Ishikawa (cell line): Measurements from ENCODE around the gene MRFAP1L1.

Experiments used
- CEBPB ChIP-seq: IDR thresholded peaks from 2 replicates; pipeline ENCODE4 v1.6.1; 2012
- CREB1 ChIP-seq: IDR thresholded peaks from 2 replicates; pipeline ENCODE4 v1.6.1; 2012; ENCODE audit warnings: low read depth
- EGR1 ChIP-seq: IDR thresholded peaks from 2 replicates; pipeline ENCODE4 v1.6.1; 2012
- EP300 ChIP-seq: IDR thresholded peaks from 2 replicates; pipeline ENCODE4 v1.6.1; 2012; ENCODE audit warnings: borderline replicate concordance
- FOXM1 ChIP-seq: IDR thresholded peaks from 2 replicates; pipeline ENCODE4 v1.6.1; 2012; ENCODE audit warnings: low read depth, borderline replicate concordance
- NFIC ChIP-seq: IDR thresholded peaks from 2 replicates; pipeline ENCODE4 v1.6.1; 2012
- RAD21 ChIP-seq: IDR thresholded peaks from 2 replicates; pipeline ENCODE4 v1.6.1; 2012; ENCODE audit warnings: low read depth
- TAF1 ChIP-seq: IDR thresholded peaks from 2 replicates; pipeline ENCODE4 v1.6.1; 2012; ENCODE audit warnings: low read depth, mild to moderate bottlenecking
- TCF12 ChIP-seq: IDR thresholded peaks from 2 replicates; pipeline ENCODE4 v1.6.1; 2012; ENCODE audit warnings: low read depth
- TEAD4 ChIP-seq: IDR thresholded peaks from 2 replicates; pipeline ENCODE4 v1.6.1; 2012
- YY1 ChIP-seq: IDR thresholded peaks from 2 replicates; pipeline ENCODE4 v1.6.1; 2012; ENCODE audit warnings: low read depth
- ZBTB7A ChIP-seq: IDR thresholded peaks from 2 replicates; pipeline ENCODE4 v1.6.1; 2012; ENCODE audit warnings: low read depth
- TF ChIP-seq, protein P1 (sequence below): IDR thresholded peaks from 2 replicates; pipeline ENCODE4 v1.6.1; 2012
- TF ChIP-seq, protein P2 (sequence below): IDR thresholded peaks from 2 replicates; pipeline ENCODE4 v1.6.1; 2012; ENCODE audit warnings: low read depth, mild to moderate bottlenecking
- TF ChIP-seq, protein P3 (sequence below): IDR thresholded peaks from 2 replicates; pipeline ENCODE4 v1.6.1; 2012

Gene MRFAP1L1

DNA sequence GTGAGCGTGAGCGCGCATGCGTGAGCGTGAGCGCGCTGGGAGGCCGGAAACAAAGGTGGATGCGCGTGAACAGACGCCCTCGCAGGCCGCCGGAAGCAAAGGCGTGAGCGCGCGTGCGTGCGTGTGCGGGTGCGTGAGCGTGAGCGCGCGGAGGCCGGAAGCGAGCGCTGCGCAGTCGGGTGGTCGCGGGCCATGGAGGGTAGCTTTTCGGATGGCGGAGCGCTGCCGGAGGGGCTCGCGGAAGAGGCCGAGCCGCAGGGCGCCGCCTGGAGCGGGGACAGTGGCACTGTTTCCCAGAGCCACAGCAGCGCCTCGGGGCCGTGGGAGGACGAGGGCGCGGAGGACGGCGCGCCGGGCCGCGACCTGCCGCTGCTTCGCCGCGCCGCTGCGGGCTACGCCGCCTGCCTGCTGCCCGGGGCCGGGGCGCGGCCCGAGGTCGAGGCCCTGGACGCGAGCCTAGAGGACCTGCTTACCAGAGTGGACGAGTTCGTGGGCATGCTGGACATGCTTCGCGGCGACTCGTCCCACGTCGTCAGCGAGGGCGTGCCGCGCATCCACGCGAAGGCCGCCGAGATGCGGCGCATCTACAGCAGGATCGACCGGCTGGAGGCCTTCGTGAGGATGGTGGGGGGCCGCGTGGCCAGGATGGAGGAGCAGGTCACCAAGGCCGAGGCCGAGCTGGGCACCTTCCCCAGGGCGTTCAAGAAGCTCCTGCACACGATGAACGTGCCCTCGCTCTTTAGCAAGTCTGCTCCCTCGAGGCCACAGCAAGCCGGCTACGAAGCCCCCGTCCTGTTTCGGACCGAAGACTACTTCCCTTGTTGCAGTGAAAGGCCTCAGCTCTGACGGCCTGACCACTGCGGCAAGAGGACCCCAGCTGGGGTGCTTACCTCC lies 6.6 kb upstream of the MRFAP1L1 start, which contains the start of gene BLOC1S4:
Gene BLOC1S4, plus strand, starts transcription at position 157 of the 894 bp plus-strand sequence. Its CDS starts 36 bp downstream, at position 193.
- TF ChIP-seq CEBPB, result no peak
- TF ChIP-seq NFIC, result no peak
- TF ChIP-seq YY1, result peak; percentile 47; the same call in 1 of the 2 replicates
- TF ChIP-seq CREB1, result no peak; the same call in 1 of the 2 replicates
- TF ChIP-seq EP300, result 0 out of 2 replicates have a peak, but pooled peaks have one; percentile 22
- TF ChIP-seq TEAD4, result no peak; the same call in 1 of the 2 replicates
- TF ChIP-seq, protein P1, sequence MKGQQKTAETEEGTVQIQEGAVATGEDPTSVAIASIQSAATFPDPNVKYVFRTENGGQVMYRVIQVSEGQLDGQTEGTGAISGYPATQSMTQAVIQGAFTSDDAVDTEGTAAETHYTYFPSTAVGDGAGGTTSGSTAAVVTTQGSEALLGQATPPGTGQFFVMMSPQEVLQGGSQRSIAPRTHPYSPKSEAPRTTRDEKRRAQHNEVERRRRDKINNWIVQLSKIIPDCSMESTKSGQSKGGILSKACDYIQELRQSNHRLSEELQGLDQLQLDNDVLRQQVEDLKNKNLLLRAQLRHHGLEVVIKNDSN, result no peak
- peak; percentile 30; the same call in 1 of the 2 replicates for TF ChIP-seq EGR1
- TF ChIP-seq RAD21, result no peak
- no peak for TF ChIP-seq TCF12
- no peak for TF ChIP-seq FOXM1
- TF ChIP-seq ZBTB7A, result no peak; the same call in 1 of the 2 replicates
- TF ChIP-seq, protein P2, sequence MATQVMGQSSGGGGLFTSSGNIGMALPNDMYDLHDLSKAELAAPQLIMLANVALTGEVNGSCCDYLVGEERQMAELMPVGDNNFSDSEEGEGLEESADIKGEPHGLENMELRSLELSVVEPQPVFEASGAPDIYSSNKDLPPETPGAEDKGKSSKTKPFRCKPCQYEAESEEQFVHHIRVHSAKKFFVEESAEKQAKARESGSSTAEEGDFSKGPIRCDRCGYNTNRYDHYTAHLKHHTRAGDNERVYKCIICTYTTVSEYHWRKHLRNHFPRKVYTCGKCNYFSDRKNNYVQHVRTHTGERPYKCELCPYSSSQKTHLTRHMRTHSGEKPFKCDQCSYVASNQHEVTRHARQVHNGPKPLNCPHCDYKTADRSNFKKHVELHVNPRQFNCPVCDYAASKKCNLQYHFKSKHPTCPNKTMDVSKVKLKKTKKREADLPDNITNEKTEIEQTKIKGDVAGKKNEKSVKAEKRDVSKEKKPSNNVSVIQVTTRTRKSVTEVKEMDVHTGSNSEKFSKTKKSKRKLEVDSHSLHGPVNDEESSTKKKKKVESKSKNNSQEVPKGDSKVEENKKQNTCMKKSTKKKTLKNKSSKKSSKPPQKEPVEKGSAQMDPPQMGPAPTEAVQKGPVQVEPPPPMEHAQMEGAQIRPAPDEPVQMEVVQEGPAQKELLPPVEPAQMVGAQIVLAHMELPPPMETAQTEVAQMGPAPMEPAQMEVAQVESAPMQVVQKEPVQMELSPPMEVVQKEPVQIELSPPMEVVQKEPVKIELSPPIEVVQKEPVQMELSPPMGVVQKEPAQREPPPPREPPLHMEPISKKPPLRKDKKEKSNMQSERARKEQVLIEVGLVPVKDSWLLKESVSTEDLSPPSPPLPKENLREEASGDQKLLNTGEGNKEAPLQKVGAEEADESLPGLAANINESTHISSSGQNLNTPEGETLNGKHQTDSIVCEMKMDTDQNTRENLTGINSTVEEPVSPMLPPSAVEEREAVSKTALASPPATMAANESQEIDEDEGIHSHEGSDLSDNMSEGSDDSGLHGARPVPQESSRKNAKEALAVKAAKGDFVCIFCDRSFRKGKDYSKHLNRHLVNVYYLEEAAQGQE, result peak; percentile 13; the same call in 1 of the 2 replicates
- TF ChIP-seq, protein P3, sequence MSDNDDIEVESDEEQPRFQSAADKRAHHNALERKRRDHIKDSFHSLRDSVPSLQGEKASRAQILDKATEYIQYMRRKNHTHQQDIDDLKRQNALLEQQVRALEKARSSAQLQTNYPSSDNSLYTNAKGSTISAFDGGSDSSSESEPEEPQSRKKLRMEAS, result peak; percentile 86
- peak; percentile 70 for TF ChIP-seq TAF1

DNA sequence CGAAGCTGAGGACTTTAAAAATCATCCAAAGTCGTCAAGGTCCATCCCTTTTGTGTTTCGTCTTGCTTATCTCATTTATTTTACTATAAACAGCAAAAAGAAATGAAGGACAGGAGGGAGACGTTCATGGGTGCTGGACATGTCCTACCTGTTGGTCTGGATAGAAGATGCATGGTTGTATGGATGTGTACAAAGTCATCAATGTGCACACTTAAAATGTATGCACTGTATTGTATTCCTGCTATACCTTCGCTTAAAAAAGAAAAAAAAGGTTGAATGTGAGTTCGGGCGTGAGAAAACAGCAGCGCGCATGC lies 6.0 kb upstream of the MRFAP1L1 start:
- TF ChIP-seq, protein P1, result no peak
- TF ChIP-seq RAD21, result no peak
- TF ChIP-seq EGR1, result no peak
- no peak for TF ChIP-seq NFIC
- no peak for TF ChIP-seq TEAD4
- TF ChIP-seq TAF1, result no peak
- TF ChIP-seq TCF12, result no peak
- TF ChIP-seq, protein P3, result no peak
- TF ChIP-seq YY1, result no peak
- no peak for TF ChIP-seq FOXM1
- no peak for TF ChIP-seq CEBPB
- TF ChIP-seq CREB1, result no peak
- no peak for TF ChIP-seq EP300
- no peak for TF ChIP-seq ZBTB7A
- TF ChIP-seq, protein P2, result no peak

DNA sequence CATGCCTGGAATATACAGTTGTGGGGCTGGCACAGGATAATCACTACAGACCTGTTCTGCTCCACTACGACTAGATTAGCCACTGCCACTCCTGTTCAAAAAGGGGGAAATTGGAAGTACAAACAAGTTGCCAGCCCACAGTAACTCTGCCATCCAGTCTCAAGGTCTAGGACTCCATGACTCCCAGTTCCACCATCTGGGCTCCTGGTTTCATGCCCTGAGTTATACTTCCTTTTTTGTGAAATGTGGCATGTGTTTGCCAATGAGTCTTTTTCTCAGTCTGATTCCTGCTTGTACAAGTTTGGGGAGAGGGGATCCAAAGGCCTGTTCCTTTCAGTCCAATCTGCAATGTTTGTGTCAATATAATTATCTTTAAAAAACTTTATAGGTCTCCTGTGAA lies 5.3 kb upstream of the MRFAP1L1 start:
- TF ChIP-seq EP300 (no peak), YY1 (no peak), CEBPB (no peak), TCF12 (no peak), CREB1 (no peak), TEAD4 (no peak), EGR1 (no peak), FOXM1 (no peak), ZBTB7A (no peak), TAF1 (no peak), RAD21 (no peak), NFIC (no peak)
- TF ChIP-seq, protein P2, result no peak
- TF ChIP-seq, protein P3, result no peak
- TF ChIP-seq, protein P1, result no peak
